HG03439 (cell line): ENCODE results near the gene AEBP1.

Experiments used
- ATAC-seq: cut with Tn5 transposase; IDR thresholded peaks from one replicate; pipeline ENCODE4 v1.9.1; 2021; ENCODE audit warnings: mild to moderate bottlenecking, moderate library complexity; ENCODE audit not compliant: unreplicated experiment

The AEBP1 gene

GRCh38 chr7:44103566-44103922, 601 bp upstream of the AEBP1 start:
- ATAC-seq, result no peak

GRCh38 chr7:44104860-44105771, 971 bp downstream of the AEBP1 start:
- no peak for ATAC-seq

GRCh38 chr7:44105832-44106231, 1.7 kb downstream of the AEBP1 start:
- no peak for ATAC-seq

- ATAC-seq, result no peak
These were observed 2.3 kb downstream of the AEBP1 start for GRCh38 chr7:44106311-44107065.

GRCh38 chr7:44107116-44107960, 3.2 kb downstream of the AEBP1 start:
- no peak for ATAC-seq

GRCh38 chr7:44107961-44108767, 4.0 kb downstream of the AEBP1 start:
- no peak for ATAC-seq

GRCh38 chr7:44108768-44109750, 4.9 kb downstream of the AEBP1 start:
- ATAC-seq, result no peak

GRCh38 chr7:44109991-44110390, 5.8 kb downstream of the AEBP1 start:
- no peak for ATAC-seq

- no peak for ATAC-seq
These were observed 6.8 kb downstream of the AEBP1 start for GRCh38 chr7:44110719-44111635.

GRCh38 chr7:44111761-44112160, 7.6 kb downstream of the AEBP1 start:
- ATAC-seq, result no peak

- ATAC-seq, result no peak
These were observed 8.3 kb downstream of the AEBP1 start for GRCh38 chr7:44112231-44112996.

- ATAC-seq, result no peak
These were observed 9.0 kb downstream of the AEBP1 start for GRCh38 chr7:44112997-44113763.

GRCh38 chr7:44113764-44114354, 9.7 kb downstream of the AEBP1 start:
- ATAC-seq, result no peak

GRCh38 chr7:44114586-44115310, 10.6 kb downstream of the AEBP1 start:
- no peak for ATAC-seq

- no peak for ATAC-seq
These were observed 12.1 kb downstream of the AEBP1 start for GRCh38 chr7:44116087-44116788.
